Medulla oblongata (tissue), 1 donor: ENCODE results near the gene PKDREJ.
"Not testable (repeated sequence)": the region's sequence is repeated elsewhere in the genome, so short reads cannot be mapped to it uniquely, and the experiment has no call there.

Experiments
- DNase-seq: peaks from one replicate; pipeline ENCODE4 v3.0.0-alpha.2; 2015; ENCODE audit errors: extremely low spot score

The PKDREJ gene

DNA sequence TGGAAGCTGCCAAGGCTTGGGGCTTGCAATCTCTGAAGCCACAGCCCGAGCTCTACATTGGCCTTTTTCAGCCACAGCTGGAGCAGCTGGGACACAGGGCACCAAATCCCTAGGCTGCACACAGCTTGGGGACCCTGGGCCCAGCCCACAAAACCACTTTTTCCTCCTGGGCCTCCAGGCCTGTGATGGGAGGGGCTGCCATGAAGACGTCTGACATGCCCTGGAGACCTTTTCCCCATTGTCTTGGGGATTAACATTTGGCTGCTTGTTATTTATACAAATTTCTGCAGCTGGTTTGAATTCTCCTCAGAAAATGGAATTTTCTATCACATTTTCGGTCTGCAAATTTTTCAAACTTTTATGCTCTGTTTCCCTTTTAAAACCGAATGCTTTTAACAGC lies 2.5 kb upstream of the PKDREJ start:
- DNase-seq, result not testable (repeated sequence)

DNA sequence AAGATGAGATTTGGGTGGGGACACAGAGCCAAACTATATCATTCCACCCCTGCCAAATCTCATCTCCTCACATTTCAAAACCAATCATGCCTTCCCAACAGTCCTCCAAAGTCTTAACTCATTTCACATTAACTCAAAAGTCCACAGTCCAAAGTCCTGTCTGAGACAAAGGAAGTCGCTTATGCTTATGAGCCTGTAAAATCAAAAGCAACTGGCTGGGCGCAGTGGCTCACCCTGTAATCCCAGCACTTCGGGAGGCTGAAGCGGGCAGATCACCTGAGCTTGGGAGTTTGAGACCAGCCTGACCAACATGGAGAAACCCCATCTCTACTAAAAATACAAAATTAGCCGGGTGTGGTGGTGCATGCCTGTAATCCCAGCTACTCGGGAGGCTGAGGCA lies 1.4 kb upstream of the PKDREJ start:
- DNase-seq, result not testable (repeated sequence)

DNA sequence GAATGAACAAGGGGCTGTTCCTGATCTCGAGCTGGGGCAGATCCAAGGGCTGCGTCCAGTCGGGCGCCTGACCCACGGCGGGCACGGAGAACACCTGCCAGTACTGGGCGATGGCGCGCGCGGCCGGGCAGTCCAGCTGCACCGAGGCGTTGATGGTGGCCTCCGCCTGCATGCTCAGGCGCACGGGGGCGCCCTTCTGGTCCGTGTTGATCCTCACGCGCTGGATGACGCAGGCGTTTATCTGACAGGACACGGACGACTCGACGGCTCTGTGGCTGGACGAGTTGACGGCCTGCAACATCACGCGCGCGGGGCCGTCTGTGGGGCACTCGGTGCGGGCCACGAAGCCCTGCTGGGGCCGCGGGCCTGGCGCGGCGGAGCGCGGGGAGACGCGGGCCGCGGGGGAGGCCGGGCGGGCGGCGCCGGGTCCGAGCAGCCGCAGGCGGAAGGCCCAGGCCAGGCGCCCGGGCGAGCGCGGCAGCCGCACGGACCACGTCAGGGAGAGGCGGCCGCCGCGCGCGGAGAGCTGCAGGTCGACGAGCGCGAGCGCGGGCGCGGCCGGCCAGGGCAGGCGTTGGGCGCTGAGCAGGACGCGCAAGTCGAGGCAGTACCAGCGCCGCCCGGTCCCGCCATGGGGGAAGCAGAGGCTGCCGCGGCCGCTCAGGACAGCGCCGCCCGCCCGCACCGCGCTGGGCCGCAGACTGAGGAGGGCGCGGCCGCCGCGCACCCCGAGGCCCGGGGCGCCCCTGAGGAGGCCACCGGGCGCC lies 511 bp downstream of the PKDREJ start:
- peak; percentile 35 for DNase-seq

DNA sequence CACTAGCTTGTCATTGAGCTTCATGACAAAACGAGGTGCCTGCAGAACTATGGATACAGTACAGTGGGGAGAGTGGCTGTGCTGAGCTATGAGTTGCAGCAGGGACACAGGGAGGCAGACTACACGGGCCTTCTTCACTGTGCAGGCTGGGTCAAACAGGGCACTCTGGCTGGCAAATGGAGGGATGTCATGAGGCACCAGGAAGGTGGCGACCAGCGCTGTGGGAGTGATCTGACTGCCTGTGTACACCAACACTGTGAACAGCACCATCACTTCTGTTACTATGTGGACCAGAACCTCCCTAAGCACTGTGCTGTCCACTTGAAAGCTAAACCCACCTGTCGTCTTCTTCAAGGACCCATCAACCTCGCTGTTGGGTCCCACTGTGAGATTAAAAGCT lies 3.1 kb downstream of the PKDREJ start:
- no peak for DNase-seq

DNA sequence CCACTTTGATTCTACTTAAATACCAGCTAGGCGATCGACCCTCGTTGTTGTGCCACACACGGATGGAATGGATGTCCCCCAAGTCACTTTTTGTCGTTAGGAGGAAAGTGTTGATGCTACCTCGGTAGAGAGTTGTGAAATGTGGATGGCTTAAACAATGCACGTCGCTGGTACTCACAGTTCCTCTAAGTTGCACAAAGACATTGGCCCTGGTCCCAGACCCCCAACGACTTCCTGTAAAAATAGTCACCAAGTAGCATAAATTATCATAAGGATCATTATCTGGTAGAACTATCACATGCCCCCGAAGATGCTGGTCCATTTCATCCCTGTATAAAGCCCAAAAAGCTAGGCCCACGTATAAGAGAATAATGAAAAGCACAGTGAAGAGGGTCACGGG lies 3.8 kb downstream of the PKDREJ start:
- no peak for DNase-seq

DNA sequence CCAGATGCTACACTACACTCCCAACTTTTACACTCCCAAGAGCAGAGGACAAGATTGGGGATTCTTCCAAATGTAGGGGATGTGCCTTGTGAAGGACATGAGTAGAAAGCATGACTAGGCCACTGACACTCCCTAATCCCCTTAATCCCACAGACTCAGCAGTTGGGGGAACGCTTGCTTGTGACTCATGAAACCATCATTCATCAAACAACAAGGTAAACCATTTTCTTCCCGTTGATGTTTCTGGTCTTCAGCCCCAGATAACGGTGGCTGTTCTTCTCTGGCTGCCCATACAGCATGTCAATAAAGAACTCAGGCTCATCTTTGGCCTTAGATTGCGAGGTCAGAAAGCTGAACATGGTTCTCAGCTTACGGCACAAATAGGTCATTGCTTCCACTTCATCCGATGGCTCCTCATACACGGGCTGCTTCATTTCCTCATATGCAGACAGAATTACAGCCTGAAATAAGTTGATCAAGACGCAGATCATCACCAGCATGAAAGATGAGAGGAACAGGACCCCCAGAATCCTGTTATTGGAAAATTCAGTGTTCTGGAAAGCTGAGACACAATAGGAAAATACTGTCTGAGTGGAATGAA lies 6.7 kb downstream of the PKDREJ start:
- no peak for DNase-seq

DNA sequence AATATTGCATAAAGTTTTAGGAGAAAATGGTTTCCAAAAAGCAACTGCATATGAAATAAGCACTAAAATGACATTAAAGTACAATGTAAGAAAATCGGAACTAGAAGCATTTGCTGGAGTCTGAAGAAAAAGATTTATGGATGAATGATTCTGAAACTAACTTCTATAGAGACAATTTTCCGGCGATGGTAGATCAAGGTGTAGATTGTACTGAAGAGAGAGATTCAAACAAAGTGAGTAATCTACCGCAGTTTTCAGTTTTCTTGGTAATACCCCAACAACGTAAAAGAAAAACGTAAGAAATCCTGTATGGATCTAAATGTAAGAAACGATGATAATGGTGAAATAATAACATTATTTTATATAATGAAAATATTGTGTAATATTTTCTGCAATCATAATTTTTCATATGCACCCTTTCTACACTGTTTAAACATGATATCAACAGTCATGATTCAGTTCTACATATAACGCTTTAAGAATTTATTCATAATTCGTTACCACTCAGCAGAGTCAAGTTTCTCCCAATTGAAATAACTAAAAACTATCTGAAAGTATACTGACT lies 11.2 kb downstream of the PKDREJ start:
- no peak for DNase-seq

DNA sequence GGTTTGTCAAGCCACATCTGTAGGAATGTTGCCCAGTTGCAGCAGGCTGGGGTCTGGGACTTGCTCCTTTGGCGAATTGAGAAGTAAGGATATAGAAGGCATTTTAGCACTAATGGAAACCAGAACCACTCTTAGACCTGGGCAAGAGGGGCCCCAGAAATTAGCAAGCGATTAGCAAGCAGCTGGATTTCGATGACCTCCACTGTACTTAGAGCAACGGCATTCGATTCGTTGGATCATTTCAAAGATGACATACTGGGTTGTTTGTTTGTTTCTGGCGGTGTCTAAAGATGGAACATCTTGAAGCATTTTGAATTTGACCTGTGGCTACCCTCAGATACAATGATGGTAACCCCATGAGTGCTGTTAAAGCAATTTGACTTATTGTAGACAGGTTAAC lies 11.9 kb downstream of the PKDREJ start:
- no peak for DNase-seq

DNA sequence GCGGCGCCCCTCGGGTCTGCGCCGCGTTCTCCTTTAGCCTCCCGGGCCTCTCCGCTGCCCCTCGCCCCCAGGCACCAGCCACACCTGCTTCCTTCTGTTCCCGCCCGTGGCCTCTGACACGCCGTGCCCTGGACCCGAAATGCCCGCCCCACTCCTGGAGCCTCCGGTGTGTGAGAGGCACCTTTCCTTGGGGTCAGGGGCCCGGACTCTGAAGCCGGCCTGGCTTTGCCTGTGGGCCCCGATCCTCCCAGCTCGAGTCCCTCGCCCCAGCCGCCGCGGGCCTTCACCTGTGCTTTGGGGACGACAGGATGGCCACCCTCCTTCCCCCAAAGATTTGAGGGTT lies 12.4 kb downstream of the PKDREJ start:
- DNase-seq, result no peak

DNA sequence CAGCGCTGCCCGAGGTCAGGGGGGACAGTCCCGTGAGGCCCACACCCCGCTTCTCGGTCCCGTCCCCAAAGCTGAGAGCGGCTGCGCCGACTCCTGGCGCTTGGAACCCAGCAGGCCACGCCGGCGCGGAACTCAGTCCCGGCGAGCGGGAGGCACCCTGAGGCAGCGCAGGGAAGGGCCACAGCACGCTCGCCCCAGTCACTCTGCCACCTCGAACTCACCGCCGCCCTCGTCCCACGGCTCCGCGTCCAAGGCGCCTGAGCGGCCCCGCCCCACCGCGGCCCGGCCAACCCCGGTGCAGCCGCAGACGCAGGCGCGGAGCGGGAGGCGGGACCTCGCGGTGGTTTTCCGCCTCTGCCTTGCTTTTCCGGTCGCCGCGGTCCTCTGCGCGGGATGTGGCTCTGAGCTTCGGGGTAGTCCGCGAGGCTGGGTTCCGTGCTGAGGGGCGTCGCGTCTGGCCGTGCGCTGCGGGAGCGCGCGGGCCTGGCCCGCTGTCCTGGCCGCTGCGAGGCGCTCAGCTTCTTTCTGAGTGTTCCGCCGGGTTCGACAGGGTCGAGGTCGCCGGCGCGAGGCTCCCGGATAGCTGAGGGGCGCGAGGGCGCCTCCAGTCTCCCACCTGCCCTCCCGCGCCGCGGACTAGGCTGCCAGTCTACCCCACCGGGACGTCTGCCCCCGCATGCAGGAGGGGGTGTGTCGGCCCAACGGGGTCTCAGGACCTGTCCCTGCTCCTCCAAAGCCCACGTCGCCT lies 12.9 kb downstream of the PKDREJ start, which contains the start of gene CDPF1:
TSS of gene CDPF1 (minus strand) at position 259 of the 748 bp plus-strand sequence. CDS start 2,009 bp downstream, outside the sequence.
- peak; percentile 91 for DNase-seq

DNA sequence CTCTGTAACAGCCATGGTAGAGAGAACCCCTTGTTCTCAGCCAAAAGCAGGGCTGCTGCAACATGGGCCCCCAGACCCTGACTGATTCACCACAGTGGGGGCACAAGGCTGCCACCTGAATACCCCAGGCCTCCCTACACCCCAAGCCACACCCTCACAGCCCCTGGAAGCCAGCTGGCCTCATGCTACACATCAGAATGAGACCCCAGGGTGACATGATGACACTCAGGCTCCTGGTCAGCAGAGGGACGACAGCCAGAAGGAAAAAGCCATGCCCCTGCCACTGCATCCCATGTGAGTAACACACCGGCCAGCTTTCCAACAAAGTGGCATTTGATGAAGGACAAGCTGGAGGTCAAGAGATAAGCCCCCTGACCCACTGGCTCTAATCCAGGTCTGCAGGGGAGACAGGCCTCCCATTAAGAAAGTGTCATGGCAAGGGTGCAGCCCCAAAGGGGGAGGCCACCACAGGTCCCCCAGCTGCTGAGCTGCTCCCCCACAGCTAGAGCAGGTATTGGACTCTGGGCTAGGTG lies 15.6 kb downstream of the PKDREJ start:
- no peak for DNase-seq

DNA sequence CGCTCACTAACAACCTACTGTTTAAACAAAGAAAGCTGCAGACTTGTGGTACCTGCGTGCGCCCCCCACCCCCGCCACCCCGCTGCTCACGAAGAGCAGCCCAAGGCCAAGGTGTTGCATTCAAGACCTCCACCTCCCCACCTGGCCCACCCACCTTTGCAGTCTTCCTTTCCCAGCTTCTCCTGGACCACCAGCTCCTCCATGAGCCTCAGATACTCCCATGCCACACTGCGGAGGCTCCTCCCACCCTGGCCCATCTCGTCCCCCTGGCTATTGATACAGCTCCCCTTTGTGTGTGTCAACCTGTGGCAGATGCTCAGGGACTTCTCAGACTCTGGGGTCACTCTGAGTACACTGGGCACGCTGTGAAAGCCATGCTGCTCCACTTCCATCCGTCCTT lies 17.0 kb downstream of the PKDREJ start:
- DNase-seq, result no peak

DNA sequence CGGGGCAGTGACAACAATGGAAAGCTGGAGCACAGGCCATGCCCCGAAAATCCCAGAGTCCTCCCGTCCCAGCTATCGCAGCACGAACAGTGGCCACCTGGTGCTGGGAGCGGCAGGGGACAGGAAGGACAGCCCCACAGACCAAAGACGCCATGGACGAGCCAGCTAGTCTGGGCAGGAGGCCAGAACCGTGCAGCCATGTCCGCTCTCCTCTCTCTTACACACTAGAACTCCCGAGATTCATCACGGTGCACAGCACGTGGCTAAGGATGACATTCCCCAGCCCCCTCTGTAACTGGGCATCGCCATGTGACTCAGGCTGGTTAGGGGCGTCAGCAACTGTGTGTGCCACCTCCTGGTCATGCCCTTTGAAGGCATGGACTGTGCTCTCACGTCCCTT lies 17.6 kb downstream of the PKDREJ start:
- peak; percentile 62 for DNase-seq

DNA sequence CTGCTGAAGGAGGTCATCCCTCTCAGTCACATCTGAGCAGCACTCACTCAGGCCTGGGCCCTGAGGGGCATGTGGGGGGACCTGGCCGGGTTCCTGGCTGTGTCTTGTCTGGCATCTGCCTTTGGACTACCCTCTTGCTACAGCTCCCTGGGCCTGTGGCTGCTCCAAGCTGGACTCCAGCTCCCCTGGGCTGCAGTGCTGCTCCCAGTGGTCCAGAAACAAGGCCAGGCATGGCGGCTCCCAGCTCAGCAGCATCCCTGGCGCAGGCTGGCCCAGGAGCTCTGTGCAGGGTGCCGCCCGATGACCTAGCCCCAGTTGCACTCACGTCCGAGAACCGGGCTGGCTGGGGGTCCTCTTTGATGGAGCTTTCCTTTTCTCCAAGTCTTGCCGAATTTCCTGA lies 18.4 kb downstream of the PKDREJ start:
- DNase-seq, result no peak

DNA sequence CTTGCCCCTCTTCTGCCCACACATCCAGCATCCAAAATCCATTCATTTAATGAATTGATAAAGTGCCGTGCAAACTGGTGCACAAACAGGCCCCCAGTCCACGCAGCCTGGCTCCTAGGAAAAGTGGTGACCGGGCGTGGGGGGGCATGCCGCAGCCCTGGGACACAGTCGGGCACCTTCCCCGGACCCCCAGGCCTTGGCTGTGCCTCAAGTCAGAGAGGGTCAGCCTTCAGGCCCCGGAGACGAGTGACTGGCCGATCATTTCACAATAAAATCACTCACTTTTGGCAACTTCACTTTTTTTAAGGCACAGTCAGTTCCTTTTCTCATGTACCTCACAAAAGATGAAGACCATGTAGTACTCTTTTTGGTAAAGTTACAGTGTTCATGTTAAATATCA lies 21.1 kb downstream of the PKDREJ start:
- DNase-seq, result no peak

DNA sequence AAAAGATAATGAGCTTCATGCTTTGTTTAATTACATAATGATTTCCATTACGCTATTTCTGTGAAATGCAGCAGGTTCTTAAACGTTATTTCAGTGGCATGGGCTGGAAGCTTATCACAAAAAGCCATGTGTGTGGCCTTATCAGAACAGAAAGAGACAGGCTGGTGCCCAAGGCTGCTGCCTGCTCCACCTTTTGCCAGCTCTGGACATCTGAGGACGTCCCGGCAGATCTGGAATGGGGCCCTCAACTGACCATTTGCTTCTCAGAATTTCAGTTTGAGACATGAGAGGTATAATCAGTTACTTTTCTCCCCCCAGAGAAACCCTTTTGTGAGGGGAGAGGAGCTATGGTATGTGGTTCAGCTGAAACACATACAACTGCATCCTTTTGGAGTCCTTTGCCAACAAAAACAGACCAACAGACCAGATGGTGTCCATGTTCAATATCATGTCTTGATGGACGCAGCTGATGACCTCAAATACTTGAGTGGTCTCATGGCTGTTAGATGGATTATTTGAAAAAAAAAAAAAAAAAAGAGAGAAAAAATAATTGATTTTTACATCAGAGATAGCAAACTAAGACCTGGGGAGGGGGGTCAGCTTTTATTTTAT lies 21.6 kb downstream of the PKDREJ start:
- DNase-seq, result no peak

DNA sequence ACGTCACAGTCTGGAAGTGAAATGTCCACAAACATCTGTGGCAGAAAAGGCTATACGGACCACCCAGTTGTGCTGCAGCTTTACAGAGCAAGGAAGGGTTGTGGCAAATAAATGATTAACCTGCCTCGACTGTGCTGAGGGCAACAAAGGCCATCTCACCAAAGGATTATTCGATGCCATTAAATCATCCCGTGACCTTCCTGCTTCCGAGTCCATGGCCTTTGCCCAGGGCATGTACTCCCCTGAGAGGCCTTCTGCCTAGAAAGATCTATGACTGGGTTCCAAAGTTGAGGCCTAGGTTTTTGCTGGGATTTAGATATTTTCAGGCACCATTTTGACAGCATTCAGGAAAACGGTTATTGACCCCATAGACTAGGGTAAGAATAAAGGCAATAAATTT lies 22.2 kb downstream of the PKDREJ start:
- no peak for DNase-seq

DNA sequence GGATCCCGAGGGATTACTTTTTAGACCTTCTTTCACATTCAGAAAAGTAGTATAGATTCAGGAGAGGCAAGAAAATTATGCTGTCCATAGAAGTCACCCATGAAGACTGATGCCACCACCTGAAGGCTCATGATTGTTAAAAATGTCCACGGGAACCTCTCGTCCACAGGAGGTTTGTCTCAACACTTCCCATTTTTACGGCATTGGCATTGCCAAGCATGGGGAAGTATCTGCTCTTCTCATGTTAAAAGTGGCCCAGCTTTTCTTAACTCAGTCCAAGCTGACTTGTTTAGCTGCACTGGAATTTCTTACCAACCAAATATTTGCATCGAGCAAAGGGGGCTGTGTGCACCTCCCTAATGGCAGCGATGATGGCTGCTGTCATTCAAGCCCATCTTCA lies 22.6 kb downstream of the PKDREJ start:
- peak; percentile 21 for DNase-seq

DNA sequence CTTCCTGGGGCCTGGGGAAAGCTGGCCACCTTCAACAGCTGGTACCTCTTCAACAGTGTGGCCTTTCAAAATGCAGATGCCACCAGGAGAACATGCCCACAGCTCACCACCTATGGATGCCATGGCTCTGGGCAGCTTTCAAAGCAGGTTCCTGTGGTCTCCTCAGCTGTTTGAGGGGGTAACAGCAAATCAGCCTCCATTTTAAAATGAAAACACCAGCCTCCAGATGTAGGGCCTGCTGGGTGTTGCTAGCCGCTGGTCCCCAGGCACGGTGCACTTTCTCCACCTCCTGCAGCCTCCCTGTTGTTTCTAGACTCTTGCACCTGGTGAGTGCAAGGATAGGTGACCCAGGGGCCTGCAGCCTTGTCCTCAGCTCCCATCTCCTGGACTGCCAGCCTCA lies 23.1 kb downstream of the PKDREJ start:
- DNase-seq, result no peak

DNA sequence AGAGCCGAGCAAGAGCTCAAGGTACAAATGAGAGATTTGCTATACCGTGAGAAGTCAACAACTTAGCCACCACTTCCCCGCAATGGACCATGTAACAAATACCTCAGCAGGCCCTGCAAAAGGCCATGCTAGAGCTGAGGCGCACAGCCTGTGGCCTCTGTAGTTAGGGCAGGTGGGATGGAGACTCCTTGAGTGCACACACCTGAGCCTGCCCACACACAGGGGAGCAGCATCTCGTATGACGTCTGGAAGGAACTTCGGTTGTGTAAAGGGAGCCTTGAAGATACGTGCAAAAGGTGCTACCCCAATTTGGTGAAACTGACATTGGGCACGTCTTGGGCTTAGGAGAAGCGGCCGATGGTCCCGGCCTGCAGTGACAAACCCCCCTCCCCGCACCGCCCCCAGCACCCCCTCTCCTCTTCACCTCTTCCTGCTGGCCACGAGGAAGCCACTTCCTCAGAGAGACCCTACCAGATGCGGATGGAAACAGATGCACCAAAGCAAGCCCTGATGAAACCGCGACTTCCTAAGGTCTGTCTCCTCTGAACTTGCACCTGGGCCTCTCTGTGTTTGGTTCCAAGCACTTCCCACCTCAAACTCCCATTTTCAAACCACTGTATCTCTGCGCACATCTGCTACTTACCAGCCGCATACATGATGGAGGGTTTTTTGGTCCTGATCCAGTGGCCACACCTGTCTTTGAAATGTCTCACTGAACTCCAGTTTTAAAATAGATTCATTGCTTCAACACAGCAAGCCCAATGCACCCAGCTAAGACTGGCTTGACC lies 23.7 kb downstream of the PKDREJ start:
- DNase-seq, result no peak

DNA sequence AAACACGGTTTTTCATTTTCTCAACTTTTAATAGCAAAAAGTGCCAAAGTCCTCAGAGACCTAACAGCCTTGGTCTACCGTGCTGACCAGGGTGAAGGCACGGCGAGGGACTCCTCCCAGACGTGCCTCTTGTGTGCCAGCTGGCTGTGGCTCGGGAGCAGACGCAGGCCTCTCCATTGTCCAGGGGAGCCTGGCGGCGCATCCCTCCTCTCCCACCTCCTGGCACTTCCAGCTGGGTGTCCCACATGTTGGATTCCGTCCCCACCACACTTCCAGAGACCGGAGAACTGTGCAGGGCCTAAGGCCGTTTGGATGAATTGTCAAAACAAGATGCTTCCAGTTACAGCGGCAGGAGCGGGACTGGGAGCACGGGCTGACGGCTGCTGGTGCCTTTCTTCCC lies 24.6 kb downstream of the PKDREJ start:
- peak; percentile 71 for DNase-seq
